Activated T-helper 1 cell treated with anti-CD3 and anti-CD28 coated beads, Interleukin-12 subunit alpha, Interleukin-12 subunit beta, Interleukin-2, Interleukin-4 antibody, amounts not matched to agents 30 ng/mL and 10 ng/mL and 1 ng/mL, durations not matched to agents 14 hours and 24 hours and 36 hours (primary cell): ENCODE data around the gene RPS6KB2. TPM values are rescaled to one million over a fixed set of nuclear protein-coding genes. Genes with fewer than 3 reads are reported as not detected.

Experiments used
- DNase-seq: peaks from one replicate; pipeline ENCODE4 v3.0.0; 2021; ENCODE audit warnings: low spot score
- H3K27ac Mint-ChIP-seq: one replicate; pipeline ENCODE4 v1.8.0; 2021; ENCODE audit warnings: mild to moderate bottlenecking, mixed read lengths
- H3K27me3 Mint-ChIP-seq: one replicate; pipeline ENCODE4 v1.8.0; 2022; ENCODE audit warnings: mild to moderate bottlenecking, moderate library complexity, mixed read lengths; ENCODE audit not compliant: insufficient read depth
- H3K36me3 Mint-ChIP-seq: one replicate; pipeline ENCODE4 v1.8.0; 2021; ENCODE audit warnings: low read depth, mixed read lengths
- H3K4me1 Mint-ChIP-seq: one replicate; pipeline ENCODE4 v1.8.0; 2021; ENCODE audit warnings: low read depth, mixed read lengths
- H3K4me3 Mint-ChIP-seq: one replicate; pipeline ENCODE4 v1.8.0; 2021; ENCODE audit warnings: mild to moderate bottlenecking, moderate library complexity, mixed read lengths
- H3K9me3 Mint-ChIP-seq: one replicate; pipeline ENCODE4 v1.8.0; 2021; ENCODE audit warnings: mixed read lengths
- intact Hi-C: fragments of 100-400 bp; cut with micrococcal nuclease; formaldehyde crosslinking; loops from one replicate; pipeline ENCODE4 v1.15.1; 2024
- total RNA-seq: library from RNA; stranded (reverse); gene quantifications from 2 replicates; pipeline ENCODE4 v1.2.3, GENCODE V29; 2022

RPS6KB2 gene
- total RNA-seq: 84.1 and 86.2 TPM in 2 replicates

DNA sequence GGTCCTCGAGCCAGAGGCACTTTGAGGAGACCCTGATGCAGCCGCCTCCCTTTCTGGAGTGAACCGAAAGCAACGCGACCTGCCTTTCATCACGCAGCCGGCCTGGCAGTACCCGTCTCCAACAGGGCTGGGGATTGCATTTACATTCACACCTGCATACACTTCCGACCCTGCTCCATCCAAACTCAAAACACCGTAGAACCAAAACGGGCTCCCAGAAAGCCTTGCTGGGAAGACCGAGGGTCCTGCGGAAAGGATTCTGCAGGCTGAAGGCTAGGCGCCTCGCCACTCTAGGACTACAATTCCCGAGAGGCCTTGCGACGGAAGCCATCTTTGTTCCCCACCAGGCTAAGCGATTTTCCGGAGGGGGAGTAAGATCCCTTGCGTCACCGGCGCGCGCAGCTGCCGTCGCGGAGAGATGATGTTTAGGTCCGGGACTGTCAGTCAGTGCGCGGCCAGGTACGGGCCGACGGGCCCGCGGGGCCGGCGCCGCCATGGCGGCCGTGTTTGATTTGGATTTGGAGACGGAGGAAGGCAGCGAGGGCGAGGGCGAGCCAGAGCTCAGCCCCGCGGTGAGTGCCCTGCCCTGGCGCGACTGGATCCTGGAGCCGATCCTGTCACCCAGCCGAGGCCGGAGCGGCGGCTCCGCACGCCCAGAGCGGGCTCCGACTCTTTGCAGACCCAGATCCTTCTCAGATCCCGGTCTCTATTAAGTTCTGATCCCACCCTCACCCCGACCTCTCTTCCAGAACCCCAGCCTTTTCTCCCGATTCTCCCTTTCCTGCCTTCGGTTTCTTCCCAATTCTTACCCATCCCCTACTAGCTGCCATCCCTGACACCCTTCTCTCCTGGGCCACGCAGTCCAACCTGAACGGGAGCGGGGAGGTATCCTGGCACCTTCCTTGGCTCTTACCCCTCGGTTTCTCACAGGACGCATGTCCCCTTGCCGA, at the start of gene RPS6KB2:
Gene RPS6KB2 (plus strand): TSS at position 443 of the 950 bp plus-strand sequence. CDS start 52 bp downstream, at position 495.
- Mint-ChIP-seq H3K4me1 (peaks cover 27% of the 10 kb centered on the region), H3K4me3 (peak within 1 kb of the TSS; percentile 98), H3K27ac (peak within 1 kb of the TSS; percentile 97), H3K9me3 (no peaks in the 10 kb centered on the region), H3K36me3 (peaks cover 15% of the 10 kb centered on the region), H3K27me3 (no peaks in the 10 kb centered on the region)
- intact Hi-C loops: loop anchor here (1.0 kb wide), 9 partner anchors 8 to 377 kb away; partner anchors contain the start of genes AIP, CDK2AP2, NDUFV1 and TMEM134
- peak; percentile 98 for DNase-seq

DNA sequence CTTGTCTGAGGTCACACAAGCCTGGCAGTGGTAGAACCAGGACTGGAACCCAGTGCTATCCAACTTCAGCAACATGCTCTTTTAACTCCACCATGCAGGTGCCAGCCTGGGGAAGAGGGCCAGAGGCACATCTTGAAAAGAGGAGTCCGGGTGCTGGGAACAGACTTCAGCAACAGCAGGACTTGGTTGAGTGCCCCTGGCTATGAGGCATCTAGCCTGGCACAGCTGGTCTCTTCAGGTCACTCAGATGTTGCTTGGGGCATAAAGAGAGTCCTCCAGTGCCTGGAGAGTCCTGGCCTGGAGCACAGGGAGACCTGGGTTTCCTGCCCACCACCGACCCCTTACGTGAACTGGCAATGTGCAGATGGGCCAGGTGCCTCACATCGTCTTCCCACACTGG, 49.8 kb upstream of the RPS6KB2 start:
- H3K4me1 Mint-ChIP-seq: peaks cover 16% of the 10 kb centered on the region

DNA sequence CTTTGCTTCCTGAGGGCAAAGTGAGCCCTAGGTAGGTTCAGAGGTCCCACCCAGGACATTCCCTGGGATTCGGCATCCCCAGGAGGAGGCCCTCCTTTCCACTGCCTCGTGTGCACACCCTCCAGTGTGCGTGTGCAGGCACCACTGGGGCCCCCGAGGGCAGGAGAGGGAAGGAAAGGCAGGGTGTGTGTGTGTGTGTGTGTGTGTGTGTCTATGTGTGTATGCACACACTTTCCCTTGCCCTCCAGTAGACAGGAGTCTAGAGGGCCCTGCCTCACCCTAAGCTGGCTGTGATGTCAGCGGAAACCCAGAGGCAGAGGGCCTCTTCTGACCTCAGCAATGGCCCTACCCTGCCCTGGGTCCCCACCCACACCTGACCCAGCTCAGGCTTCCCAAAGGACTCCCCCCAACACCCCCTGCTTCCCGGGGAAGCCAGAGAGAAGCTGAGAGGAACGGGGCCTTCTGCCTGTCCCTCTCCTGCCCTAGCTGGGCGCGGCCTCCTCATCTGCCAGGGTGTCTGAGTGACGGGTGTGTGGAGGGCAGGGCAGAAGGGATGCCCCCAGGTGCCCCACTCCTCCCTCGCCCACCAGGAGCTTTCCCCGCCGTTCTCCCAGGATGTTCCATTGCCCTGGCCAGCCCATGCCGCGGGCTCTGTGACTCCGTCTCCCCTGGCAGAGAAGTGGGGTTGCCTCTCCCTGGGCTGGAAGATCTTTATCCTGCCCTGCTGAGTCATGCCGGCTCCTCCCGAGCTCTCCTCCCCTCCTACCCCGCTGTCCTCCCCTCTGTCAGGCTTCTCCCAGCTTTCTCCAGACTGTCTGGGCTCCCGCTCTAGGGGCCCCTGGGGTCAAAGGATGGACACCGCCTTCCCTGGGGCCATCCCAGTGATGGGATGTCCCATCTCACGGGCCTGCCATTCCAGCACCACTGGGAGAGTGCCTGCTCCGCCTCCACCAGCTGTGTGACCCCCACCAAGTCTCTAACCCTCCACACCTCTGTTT, 48.9 kb upstream of the RPS6KB2 start:
- Mint-ChIP-seq H3K36me3 (no peaks in the 10 kb centered on the region), H3K27me3 (peaks cover 44% of the 10 kb centered on the region), H3K4me3 (no peak overlapping the region), H3K27ac (no peak overlapping the region), H3K9me3 (no peaks in the 10 kb centered on the region), H3K4me1 (peaks cover 9% of the 10 kb centered on the region)
- no peak for DNase-seq
- intact Hi-C loops: no loop called here

More for the DNA sequence above, 49.8 kb upstream of the RPS6KB2 start:
- Mint-ChIP-seq H3K36me3 (no peaks in the 10 kb centered on the region), H3K27ac (no peak overlapping the region), H3K27me3 (peaks cover 46% of the 10 kb centered on the region), H3K9me3 (no peaks in the 10 kb centered on the region), H3K4me3 (no peak overlapping the region)
- intact Hi-C loops: no loop called here
- no peak for DNase-seq

DNA sequence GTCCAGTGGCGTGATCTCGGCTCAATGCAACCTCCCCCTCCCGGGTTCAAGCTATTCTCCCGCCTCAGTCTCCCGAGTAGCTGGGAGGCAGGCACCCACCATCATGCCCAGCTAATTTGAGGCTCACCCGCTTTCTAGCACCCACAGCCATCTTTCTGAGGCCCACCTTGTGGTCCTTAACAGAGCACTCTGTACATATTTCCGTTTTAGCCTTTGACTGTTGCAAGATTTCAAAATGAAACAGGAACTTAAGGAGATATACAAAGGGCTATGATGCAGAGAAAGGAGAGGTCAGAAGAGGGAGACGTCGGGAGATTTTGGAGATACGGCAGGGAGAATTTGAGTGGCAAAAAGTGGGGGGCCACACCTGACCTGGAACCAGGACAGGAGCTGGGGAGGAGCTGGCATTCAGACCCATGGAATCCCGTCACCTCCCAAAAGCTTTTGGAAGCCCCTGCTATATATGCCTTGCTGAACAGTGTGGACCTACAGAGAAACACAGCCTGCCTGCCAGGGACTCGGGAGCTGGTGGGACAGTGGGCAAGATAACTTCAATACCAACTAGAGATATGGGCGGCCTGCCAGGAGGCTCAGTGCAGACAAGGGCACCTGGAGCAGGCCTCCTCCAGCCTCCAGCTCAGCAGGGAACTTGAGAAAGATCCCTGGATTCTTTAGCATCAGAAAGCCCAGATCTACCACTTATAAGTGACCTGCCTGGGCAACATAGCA, 46.9 kb upstream of the RPS6KB2 start:
- Mint-ChIP-seq H3K9me3 (no peaks in the 10 kb centered on the region), H3K27ac (no peak overlapping the region), H3K27me3 (peaks cover 40% of the 10 kb centered on the region), H3K4me3 (no peak overlapping the region), H3K4me1 (peaks cover 5% of the 10 kb centered on the region), H3K36me3 (no peaks in the 10 kb centered on the region)
- no peak for DNase-seq
- intact Hi-C loops: no loop called here

DNA sequence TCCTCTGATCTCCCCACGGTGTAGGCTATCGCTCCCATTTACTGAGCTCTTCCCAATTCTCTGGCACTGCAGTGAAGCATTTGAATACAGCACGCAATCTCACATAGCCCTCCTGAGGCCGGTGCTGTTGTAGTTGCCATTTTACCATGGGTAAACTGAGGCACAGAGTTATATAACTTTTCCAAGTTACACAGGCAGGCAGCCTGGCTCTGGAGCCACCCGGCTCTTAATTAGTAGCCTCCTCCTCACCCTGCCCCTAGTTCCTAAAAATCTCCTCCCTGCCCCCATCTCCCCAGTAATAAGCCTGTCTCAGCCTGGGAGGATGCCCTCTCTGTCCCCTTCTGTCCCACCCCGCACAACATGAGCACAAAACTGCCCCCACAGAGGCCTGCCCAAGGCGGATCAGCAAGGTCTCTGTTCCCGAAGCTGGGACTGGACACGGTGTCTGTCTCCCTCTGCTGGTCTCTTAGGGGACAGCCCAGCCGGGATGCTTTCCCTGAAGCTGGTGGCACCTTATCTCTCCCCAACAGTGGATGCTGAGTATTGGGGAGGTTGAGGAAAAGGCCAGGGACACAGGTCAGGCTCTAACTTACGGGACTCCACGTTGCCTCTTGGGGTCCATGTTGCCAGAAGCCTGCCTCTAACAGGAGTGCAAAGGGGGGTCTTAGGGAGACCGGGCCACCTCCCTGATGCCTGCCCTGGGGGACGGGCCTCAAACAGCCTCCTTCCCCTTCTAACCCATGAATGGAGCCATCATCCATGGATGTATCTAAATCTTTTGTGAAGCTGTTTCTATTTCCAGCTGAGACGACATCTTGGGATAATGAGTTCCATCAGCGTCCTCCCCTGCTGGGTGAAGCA, 45.8 kb upstream of the RPS6KB2 start:
- Mint-ChIP-seq H3K27ac (no peak overlapping the region), H3K27me3 (peaks cover 38% of the 10 kb centered on the region), H3K4me3 (no peak overlapping the region), H3K9me3 (no peaks in the 10 kb centered on the region), H3K4me1 (peaks cover 5% of the 10 kb centered on the region), H3K36me3 (peaks cover 1% of the 10 kb centered on the region)
- intact Hi-C loops: loop anchor here (1.0 kb wide), 6 partner anchors 9 to 301 kb away; partner anchors contain the start of genes CLCF1 and RAD9A
- DNase-seq: peak; percentile 74

DNA sequence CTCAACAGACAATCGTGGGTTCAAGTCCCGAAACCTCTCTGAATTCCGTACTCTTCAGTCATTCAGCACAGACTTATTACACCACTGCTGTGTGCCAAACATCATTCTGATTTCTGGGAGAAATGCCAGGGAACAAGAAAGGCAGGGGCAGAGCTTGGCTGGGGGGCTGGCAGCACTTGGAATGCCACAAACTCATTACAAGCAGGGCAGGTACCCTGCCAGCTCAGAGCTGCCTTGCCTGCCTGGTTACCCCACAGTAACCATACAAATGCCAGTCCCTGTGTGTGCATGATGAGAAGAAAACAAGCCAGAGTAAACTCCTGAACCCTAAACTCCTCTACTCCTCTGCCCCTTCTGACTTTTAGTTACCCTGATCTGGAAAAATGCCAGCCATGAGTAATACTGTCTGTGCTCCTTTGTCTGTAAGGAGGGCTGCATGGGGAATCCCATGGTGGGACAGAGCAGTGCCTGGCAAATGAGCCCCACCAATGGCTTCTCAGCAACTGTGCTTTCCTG, 43.4 kb upstream of the RPS6KB2 start:
- no peak for DNase-seq
- Mint-ChIP-seq H3K27me3 (peaks cover 30% of the 10 kb centered on the region), H3K27ac (no peak overlapping the region), H3K9me3 (no peaks in the 10 kb centered on the region), H3K4me1 (peaks cover 15% of the 10 kb centered on the region), H3K4me3 (no peak overlapping the region), H3K36me3 (peaks cover 2% of the 10 kb centered on the region)
- intact Hi-C loops: no loop called here

DNA sequence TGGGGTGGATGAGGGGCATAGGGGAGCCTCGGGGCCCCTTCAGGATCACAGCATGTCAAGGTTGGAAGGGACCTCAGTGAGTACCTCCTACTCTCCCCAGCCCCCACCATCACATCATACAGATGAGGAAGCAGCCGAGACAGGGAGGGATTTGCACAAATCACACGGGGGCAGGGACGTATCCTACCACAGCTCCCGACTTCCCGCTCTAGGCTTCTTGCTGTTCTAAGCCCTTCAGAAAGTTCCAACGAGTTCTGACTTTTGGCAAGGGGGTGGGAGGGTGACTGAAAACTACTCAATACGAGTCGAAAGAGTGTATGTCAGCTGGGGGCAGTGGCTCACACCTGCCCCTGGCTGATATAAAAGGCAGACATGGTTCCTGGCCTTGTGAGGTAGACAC, 41.2 kb upstream of the RPS6KB2 start:
- H3K4me3 Mint-ChIP-seq: no peak overlapping the region
- no peaks in the 10 kb centered on the region for H3K9me3 Mint-ChIP-seq
- peaks cover 2% of the 10 kb centered on the region for H3K36me3 Mint-ChIP-seq
- intact Hi-C loops: no loop called here
- H3K27me3 Mint-ChIP-seq: peaks cover 20% of the 10 kb centered on the region
- no peak for DNase-seq
- H3K4me1 Mint-ChIP-seq: peaks cover 21% of the 10 kb centered on the region
- H3K27ac Mint-ChIP-seq: no peak overlapping the region

DNA sequence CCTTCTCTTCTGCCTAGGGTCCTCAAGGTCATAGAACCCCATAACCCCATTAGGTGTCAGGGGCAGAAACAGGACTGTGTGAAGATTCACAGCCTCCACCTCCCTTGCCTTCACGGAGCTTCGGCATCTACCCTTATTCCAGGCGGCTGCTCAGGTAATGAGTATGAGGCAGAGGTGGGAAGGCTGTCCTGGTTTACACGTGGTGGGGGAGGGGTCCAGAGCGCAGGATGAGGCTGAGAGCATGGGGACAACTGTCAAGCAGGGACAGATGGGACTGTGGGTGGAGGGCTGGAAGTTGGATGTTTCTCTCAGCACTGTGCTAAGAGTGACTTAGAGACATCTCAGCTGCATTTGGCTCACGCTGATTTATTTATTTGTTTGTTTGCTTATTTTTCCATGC, 40.8 kb upstream of the RPS6KB2 start:
- Mint-ChIP-seq H3K27ac (peak overlapping the region; percentile 3), H3K4me1 (peaks cover 22% of the 10 kb centered on the region), H3K9me3 (no peaks in the 10 kb centered on the region), H3K36me3 (peaks cover 4% of the 10 kb centered on the region), H3K4me3 (peak overlapping the region; percentile 43), H3K27me3 (peaks cover 18% of the 10 kb centered on the region)
- DNase-seq: no peak
- intact Hi-C loops: no loop called here

DNA sequence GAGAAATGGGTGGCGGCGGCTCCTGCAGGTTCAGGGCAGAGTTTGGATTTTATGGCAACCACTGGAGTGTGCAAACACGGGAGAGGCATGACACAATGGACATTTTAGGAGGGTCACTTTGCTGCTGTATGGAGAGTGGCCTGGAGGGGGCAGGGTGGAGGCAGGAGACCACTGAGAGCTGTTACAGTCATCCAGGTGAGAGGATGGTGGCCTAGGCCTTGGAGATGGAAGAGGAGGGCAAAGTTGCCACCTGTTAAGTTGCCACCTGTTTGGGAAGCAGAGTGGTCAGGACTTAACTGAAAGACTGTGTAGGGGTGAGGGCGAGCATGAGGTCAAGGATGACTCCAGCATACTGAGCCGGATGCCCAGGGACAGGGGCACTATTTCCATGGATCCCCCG, 38.8 kb upstream of the RPS6KB2 start:
- Mint-ChIP-seq H3K27ac (peak overlapping the region; percentile 33), H3K36me3 (peaks cover 10% of the 10 kb centered on the region), H3K4me1 (peaks cover 35% of the 10 kb centered on the region), H3K9me3 (no peaks in the 10 kb centered on the region), H3K4me3 (peak overlapping the region; percentile 78), H3K27me3 (peaks cover 14% of the 10 kb centered on the region)
- DNase-seq: no peak
- intact Hi-C loops: no loop called here

DNA sequence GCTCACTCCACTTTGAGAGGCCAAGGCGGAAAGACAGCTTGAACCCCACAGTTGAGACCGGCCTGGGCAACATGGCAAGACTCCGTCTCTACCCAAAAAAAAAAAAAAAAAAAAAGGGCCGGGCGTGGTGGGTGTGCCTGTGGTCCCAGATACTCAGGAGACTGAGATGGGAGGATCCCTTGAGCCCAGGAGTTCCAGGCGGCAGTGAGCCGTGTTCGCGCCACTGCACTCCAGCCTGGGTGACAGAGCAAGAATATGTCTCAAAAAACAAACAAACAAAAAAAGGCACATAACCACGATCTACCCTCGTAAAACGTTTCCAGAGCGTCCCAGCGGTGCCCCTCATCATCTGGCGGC, 37.4 kb upstream of the RPS6KB2 start:
- Mint-ChIP-seq H3K36me3 (peaks cover 10% of the 10 kb centered on the region), H3K27ac (peak overlapping the region; percentile 35), H3K4me3 (peak overlapping the region; percentile 90), H3K4me1 (peaks cover 35% of the 10 kb centered on the region), H3K9me3 (no peaks in the 10 kb centered on the region), H3K27me3 (peaks cover 4% of the 10 kb centered on the region)
- intact Hi-C loops: loop anchor here (1.0 kb wide), 5 partner anchors 9 to 117 kb away; partner anchors contain the start of genes CDK2AP2, POLD4 and TMEM134
- DNase-seq: no peak
